Neural progenitor cell (in vitro differentiated cells): ENCODE data around the gene NANOGP8. TPM values are rescaled to one million over a fixed set of nuclear protein-coding genes. Genes with fewer than 3 reads are reported as not detected.

Experiments used
- DNase-seq: peaks from one replicate; pipeline ENCODE4 v3.0.0-alpha.2; 2016; ENCODE audit warnings: low spot score
- H2AFZ ChIP-seq: fragments of 200-600 bp; sonication (generic); replicated peaks from 2 replicates; pipeline ENCODE4 v1.6.1; 2016; ENCODE audit warnings: antibody characterized with exemption
- H3F3A ChIP-seq: fragments of 200-600 bp; sonication (generic); 2 replicates; pipeline ENCODE4 v1.6.1; 2016; ENCODE audit warnings: antibody characterized with exemption, low read depth
- H3K27ac ChIP-seq: fragments of 200-600 bp; sonication (generic); 2 replicates; pipeline ENCODE4 v1.5.1; 2016; ENCODE audit warnings: mild to moderate bottlenecking
- H3K27me3 ChIP-seq: fragments of 200-600 bp; sonication (generic); 2 replicates; pipeline ENCODE4 v1.6.1; 2016; ENCODE audit warnings: mild to moderate bottlenecking, moderate library complexity
- H3K36me3 ChIP-seq: fragments of 200-600 bp; sonication (generic); 2 replicates; pipeline ENCODE4 v1.5.1; 2016
- H3K4me1 ChIP-seq: fragments of 200-600 bp; sonication (generic); 2 replicates; pipeline ENCODE4 v1.6.1; 2016; ENCODE audit warnings: mixed run types
- H3K4me2 ChIP-seq: fragments of 200-600 bp; sonication (generic); 2 replicates; pipeline ENCODE4 v1.6.1; 2016
- H3K4me3 ChIP-seq: fragments of 200-600 bp; sonication (generic); 2 replicates; pipeline ENCODE4 v1.5.1; 2016
- H3K79me2 ChIP-seq: fragments of 200-600 bp; sonication (generic); 2 replicates; pipeline ENCODE4 v1.6.1; 2016; ENCODE audit warnings: low read depth
- H3K9ac ChIP-seq: fragments of 200-600 bp; sonication (generic); 2 replicates; pipeline ENCODE4 v1.6.1; 2016
- H3K9me3 ChIP-seq: fragments of 200-600 bp; sonication (generic); 2 replicates; pipeline ENCODE4 v1.5.1; 2016; ENCODE audit warnings: low read depth
- H4K20me1 ChIP-seq: fragments of 200-600 bp; sonication (generic); 2 replicates; pipeline ENCODE4 v1.6.1; 2016; ENCODE audit warnings: low read depth
- H3K27ac Mint-ChIP-seq: 3 replicates; pipeline ENCODE4 v1.8.0; 2021; ENCODE audit warnings: mixed read lengths
- H3K27me3 Mint-ChIP-seq: 2 replicates; pipeline ENCODE4 v1.8.0; 2022; ENCODE audit warnings: low read depth, mild to moderate bottlenecking, inconsistent platforms, moderate library complexity, mixed read lengths; ENCODE audit not compliant: insufficient read depth
- H3K36me3 Mint-ChIP-seq: 3 replicates; pipeline ENCODE4 v1.8.0; 2021; ENCODE audit warnings: mixed read lengths
- H3K4me1 Mint-ChIP-seq: 3 replicates; pipeline ENCODE4 v1.8.0; 2021; ENCODE audit warnings: mixed read lengths
- H3K4me3 Mint-ChIP-seq: 3 replicates; pipeline ENCODE4 v1.8.0; 2021; ENCODE audit warnings: mild to moderate bottlenecking, moderate library complexity, mixed read lengths
- H3K9me3 Mint-ChIP-seq: 3 replicates; pipeline ENCODE4 v1.8.0; 2020; ENCODE audit warnings: mixed read lengths
- EZH2 ChIP-seq: fragments of 200-600 bp; sonication (generic); IDR thresholded peaks from 2 replicates; pipeline ENCODE4 v1.6.1; 2017; ENCODE audit warnings: antibody characterized with exemption, mild to moderate bottlenecking, moderate library complexity
- EZH2phosphoT487 ChIP-seq: fragments of 200-600 bp; sonication (generic); IDR thresholded peaks from 2 replicates; pipeline ENCODE4 v1.6.1; 2017; ENCODE audit warnings: antibody characterized with exemption
- total RNA-seq: library from RNA; depleted of rRNA; stranded (reverse); fragments of >200 nt; gene quantifications from 2 replicates; pipeline ENCODE4 v1.2.3, GENCODE V29; 2015; ENCODE audit warnings: low replicate concordance
- TF ChIP-seq, protein P1 (sequence below): fragments of 200-600 bp; sonication (generic); IDR thresholded peaks from 2 replicates; pipeline ENCODE4 v1.5.1; 2017; ENCODE audit warnings: antibody characterized with exemption, mild to moderate bottlenecking

NANOGP8 gene
- total RNA-seq, 1 donor from 2014 or later, result not detected

DNA sequence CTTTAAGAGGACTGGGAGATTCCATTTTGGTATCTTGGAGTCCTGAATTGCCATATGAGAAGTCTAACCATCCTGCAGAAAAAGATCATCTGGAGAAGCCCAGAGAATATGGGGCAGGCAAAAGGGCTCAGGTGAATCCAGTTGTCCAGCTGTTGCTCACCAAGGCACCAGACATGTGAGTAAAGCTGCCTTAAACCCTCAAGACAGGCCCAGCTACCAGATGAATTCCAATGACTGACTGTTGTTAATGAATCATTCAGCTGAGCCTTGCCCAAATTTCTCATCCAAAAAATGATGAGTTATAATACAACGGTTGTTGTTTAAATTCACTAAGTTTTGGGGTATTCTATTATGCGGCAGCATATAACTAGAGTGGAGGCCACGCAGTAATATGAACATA lies 22.0 kb upstream of the NANOGP8 start:
- no peaks in the 10 kb centered on the region for H3K79me2 ChIP-seq
- DNase-seq, result no peak
- no peaks in the 10 kb centered on the region for H3K27me3 ChIP-seq
- H3K27ac ChIP-seq, result no peak overlapping the region
- TF ChIP-seq EZH2 (no peak), EZH2phosphoT487 (no peak)
- TF ChIP-seq, protein P1, sequence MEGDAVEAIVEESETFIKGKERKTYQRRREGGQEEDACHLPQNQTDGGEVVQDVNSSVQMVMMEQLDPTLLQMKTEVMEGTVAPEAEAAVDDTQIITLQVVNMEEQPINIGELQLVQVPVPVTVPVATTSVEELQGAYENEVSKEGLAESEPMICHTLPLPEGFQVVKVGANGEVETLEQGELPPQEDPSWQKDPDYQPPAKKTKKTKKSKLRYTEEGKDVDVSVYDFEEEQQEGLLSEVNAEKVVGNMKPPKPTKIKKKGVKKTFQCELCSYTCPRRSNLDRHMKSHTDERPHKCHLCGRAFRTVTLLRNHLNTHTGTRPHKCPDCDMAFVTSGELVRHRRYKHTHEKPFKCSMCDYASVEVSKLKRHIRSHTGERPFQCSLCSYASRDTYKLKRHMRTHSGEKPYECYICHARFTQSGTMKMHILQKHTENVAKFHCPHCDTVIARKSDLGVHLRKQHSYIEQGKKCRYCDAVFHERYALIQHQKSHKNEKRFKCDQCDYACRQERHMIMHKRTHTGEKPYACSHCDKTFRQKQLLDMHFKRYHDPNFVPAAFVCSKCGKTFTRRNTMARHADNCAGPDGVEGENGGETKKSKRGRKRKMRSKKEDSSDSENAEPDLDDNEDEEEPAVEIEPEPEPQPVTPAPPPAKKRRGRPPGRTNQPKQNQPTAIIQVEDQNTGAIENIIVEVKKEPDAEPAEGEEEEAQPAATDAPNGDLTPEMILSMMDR, result no peak
- H3K9me3 ChIP-seq, result no peaks in the 10 kb centered on the region
- Mint-ChIP-seq H3K36me3 (no peaks in the 10 kb centered on the region), H3K27ac (no peak overlapping the region), H3K4me3 (no peak overlapping the region), H3K27me3 (no peaks in the 10 kb centered on the region), H3K4me1 (peaks cover 8% of the 10 kb centered on the region), H3K9me3 (no peaks in the 10 kb centered on the region)
- no peaks in the 10 kb centered on the region for H3K36me3 ChIP-seq
- no peaks in the 10 kb centered on the region for H3K4me1 ChIP-seq
- H4K20me1 ChIP-seq, result no peaks in the 10 kb centered on the region
- no peaks in the 10 kb centered on the region for H3F3A ChIP-seq
- no peak overlapping the region for H3K4me3 ChIP-seq
- no peak overlapping the region for H3K9ac ChIP-seq
- no peak overlapping the region for H3K4me2 ChIP-seq
- H2AFZ ChIP-seq, result no peak overlapping the region

DNA sequence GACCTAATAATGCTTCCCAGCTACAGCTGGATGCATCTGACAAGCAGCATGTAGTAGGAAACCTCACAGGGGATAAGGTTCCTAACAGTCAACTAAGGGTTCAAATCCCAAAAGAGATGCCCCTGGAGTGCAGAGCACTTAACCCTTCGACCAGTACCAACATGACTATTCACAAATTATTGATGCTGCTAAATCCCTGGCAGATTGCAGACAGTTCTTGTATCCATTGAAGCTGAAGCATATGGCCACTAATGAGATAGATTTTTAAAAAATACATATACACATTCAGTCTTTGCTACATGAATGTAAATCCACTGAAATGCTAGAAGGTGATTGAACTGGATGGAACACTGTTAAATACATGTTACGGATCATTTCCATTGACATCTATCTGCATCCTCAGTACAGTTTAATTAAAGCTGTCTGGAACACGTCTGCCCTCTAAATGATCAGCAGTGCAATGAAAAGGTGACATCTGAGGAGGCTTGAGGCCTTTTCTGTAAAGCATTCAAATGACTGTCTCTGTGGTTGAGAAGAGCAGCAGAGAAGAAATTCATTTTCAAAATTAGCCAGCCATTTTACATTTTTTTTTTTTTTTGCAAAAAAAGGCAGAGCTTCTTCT lies 19.5 kb upstream of the NANOGP8 start:
- H3K36me3 Mint-ChIP-seq, result no peaks in the 10 kb centered on the region
- H3K27ac Mint-ChIP-seq, result no peak overlapping the region
- no peak overlapping the region for H3K9ac ChIP-seq

DNA sequence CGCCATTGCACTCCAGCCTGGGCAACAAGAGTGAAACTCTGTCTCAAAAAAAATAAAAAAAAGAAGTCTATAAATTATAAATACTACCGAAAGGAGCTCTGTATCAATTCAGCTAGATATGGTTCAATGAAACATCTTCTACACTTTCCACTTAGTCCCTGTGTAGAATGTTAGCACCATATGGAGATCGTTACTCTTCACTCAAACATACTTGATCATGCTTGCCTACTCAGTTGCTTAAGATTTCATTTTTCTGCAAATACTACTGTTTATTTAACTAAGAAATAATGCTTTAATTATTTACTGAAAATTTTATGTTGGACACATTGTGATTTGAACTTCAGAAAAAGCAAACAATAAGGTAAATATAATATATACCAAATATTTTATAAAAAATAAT lies 17.1 kb upstream of the NANOGP8 start:
- TF ChIP-seq EZH2 (no peak), EZH2phosphoT487 (no peak)
- TF ChIP-seq, protein P1, result no peak
- Mint-ChIP-seq H3K27me3 (no peaks in the 10 kb centered on the region), H3K4me3 (no peak overlapping the region), H3K9me3 (no peaks in the 10 kb centered on the region), H3K36me3 (no peaks in the 10 kb centered on the region), H3K27ac (no peak overlapping the region), H3K4me1 (peaks cover 5% of the 10 kb centered on the region)
- Histone ChIP-seq H4K20me1 (no peaks in the 10 kb centered on the region), H3K27ac (no peak overlapping the region), H3F3A (no peaks in the 10 kb centered on the region), H3K79me2 (no peaks in the 10 kb centered on the region), H2AFZ (no peak overlapping the region), H3K9me3 (no peaks in the 10 kb centered on the region), H3K36me3 (no peaks in the 10 kb centered on the region), H3K4me2 (no peak overlapping the region), H3K4me1 (no peaks in the 10 kb centered on the region), H3K4me3 (no peak overlapping the region), H3K27me3 (no peaks in the 10 kb centered on the region), H3K9ac (no peak overlapping the region)
- DNase-seq, result no peak

More for the DNA sequence above, 19.5 kb upstream of the NANOGP8 start:
- Histone ChIP-seq H2AFZ (no peak overlapping the region), H3K27ac (no peak overlapping the region), H3K4me2 (no peak overlapping the region), H3F3A (no peaks in the 10 kb centered on the region), H3K4me3 (no peak overlapping the region), H3K27me3 (no peaks in the 10 kb centered on the region), H3K79me2 (no peaks in the 10 kb centered on the region), H3K36me3 (no peaks in the 10 kb centered on the region), H3K4me1 (no peaks in the 10 kb centered on the region), H3K9me3 (no peaks in the 10 kb centered on the region), H4K20me1 (no peaks in the 10 kb centered on the region)
- DNase-seq, result no peak
- Mint-ChIP-seq H3K9me3 (no peaks in the 10 kb centered on the region), H3K4me3 (no peak overlapping the region), H3K4me1 (peaks cover 5% of the 10 kb centered on the region), H3K27me3 (no peaks in the 10 kb centered on the region)
- TF ChIP-seq, protein P1, result no peak
- no peak for TF ChIP-seq EZH2phosphoT487
- no peak for TF ChIP-seq EZH2
